Testis (tissue), 2 donors: ENCODE measurements around the gene CDH13.

Experiments
- POLR2A ChIP-seq: fragments of 450-650 bp; IDR thresholded peaks from one replicate; pipeline ENCODE4 v1.6.1; 2017; ENCODE audit warnings: antibody characterized with exemption, mild to moderate bottlenecking, moderate library complexity
- TF ChIP-seq, protein P1 (sequence below), 3 experiments: fragments of 450-650 bp in 2 of 3; fragments of 200-600 bp in 1 of 3; sonication (generic) in 1 of 3; IDR thresholded peaks; one replicate each; pipeline ENCODE4 v1.5.1; 2016 to 2019; ENCODE audit warnings: antibody characterized with exemption in 3 of 3, mild to moderate bottlenecking in 2 of 3, moderate library complexity in 1 of 3

DNA sequence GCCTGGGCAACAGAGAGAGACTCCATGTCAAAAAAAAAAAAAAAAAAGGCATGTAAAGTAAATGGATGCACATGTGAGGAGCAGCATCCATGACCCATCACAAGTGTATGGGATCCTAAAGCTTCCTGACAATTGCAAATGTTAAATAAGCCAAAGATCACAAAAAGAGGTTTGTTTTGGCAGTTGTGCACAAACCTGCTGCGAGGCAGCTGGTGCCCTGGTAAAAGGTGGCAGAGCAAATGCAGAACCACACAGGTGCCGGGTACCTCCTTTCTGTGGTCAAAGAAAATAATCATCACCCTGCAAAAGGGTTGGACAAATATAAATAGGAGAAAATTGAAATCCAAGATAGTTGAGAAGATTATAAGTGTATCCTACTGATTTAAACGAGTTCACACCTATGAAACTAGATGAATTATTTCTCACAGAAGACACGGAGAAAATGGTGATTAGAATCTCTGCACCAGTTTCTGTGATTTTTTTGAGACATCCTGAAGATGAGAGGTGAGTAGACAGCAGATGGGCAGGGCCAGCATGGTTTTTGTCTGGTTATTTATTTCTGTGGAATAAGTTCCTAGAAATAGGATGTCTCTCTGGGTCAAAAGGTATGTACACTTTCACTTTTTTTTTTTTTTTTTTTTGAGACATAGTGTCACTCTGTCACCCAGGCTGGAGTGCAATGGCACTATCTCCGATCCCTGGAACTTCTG lies 291.3 kb downstream of the CDH13 start:
- TF ChIP-seq, protein P1, sequence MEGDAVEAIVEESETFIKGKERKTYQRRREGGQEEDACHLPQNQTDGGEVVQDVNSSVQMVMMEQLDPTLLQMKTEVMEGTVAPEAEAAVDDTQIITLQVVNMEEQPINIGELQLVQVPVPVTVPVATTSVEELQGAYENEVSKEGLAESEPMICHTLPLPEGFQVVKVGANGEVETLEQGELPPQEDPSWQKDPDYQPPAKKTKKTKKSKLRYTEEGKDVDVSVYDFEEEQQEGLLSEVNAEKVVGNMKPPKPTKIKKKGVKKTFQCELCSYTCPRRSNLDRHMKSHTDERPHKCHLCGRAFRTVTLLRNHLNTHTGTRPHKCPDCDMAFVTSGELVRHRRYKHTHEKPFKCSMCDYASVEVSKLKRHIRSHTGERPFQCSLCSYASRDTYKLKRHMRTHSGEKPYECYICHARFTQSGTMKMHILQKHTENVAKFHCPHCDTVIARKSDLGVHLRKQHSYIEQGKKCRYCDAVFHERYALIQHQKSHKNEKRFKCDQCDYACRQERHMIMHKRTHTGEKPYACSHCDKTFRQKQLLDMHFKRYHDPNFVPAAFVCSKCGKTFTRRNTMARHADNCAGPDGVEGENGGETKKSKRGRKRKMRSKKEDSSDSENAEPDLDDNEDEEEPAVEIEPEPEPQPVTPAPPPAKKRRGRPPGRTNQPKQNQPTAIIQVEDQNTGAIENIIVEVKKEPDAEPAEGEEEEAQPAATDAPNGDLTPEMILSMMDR (IDR thresholded peaks at IDR 0.05) = no peak
- TF ChIP-seq POLR2A = no peak
